GM18868 (cell line): Measurements from ENCODE around the gene BRI3.
"Not testable (repeated sequence)": the region's sequence is repeated elsewhere in the genome, so short reads cannot be mapped to it uniquely, and the experiment has no call there.

Experiments
- ATAC-seq: cut with Tn5 transposase; IDR thresholded peaks from one replicate; pipeline ENCODE4 v1.9.1; 2021; ENCODE audit warnings: mild to moderate bottlenecking, moderate library complexity; ENCODE audit not compliant: unreplicated experiment

BRI3 gene

GRCh38 chr7:98309566-98309965, 28.1 kb downstream of the BRI3 start:
- ATAC-seq, result no peak

- ATAC-seq, result no peak
Measured at GRCh38 chr7:98312201-98312600, 30.7 kb downstream of the BRI3 start.

GRCh38 chr7:98314469-98314868, 33.0 kb downstream of the BRI3 start:
- ATAC-seq, result peak; percentile 58

- ATAC-seq, result peak; percentile 82
Measured at GRCh38 chr7:98315318-98315993, 34.0 kb downstream of the BRI3 start.

DNA sequence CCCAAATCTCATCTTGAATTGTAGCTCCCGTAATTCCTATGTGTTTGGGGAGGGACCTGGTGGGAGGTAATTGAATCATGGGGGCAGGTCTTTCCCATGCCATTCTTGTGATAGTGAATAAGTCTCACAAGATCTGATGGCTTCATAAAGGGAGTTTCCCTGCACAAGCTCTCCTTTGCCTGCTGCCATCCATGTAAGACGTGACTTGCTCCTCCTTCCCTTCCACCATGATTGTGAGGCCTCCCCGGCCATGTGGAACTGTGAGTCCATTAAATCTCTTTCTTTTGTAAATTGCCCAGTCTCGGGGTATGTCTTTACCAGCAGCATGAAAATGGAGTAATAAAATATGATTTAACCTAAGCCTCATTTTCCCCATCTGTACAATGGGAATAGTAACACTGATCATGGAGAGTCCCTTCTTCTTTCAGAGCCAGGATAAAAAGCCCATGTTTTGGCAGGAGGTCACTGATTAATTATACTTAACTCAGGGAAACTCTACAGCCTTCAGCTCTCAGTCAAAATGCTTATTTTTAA, 34.6 kb downstream of the BRI3 start:
- ATAC-seq, result not testable (repeated sequence)

DNA sequence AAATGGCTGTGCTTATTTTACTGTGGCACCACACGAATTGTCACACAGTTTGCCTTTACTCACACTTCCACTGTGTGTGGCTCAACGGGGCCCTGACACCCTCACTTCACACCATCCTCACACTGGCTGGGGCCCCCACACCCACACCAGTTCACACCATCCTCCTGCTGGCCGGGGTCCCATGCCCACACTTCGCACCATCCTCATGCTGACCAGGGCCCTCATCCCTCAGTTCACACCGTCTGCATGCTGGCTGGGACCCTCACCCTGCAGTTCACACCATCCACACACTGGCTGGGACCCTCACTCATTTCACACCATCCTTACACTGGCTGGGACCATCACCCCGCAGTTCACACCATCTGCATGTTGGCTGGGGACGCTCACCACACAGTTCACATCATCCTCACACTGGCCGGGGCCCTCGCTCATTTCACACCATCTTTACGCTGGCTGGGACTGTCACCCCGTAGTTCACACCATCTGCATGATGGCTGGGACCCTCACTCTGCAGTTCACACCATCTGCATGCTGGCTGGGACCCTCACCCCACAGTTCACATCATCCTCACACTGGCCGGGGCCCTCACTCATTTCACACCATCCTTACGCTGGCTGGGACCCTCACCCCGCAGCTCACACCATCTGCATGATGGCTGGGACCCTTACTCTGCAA, 36.0 kb downstream of the BRI3 start:
- no peak for ATAC-seq

GRCh38 chr7:98319176-98319575, 37.7 kb downstream of the BRI3 start:
- no peak for ATAC-seq

DNA sequence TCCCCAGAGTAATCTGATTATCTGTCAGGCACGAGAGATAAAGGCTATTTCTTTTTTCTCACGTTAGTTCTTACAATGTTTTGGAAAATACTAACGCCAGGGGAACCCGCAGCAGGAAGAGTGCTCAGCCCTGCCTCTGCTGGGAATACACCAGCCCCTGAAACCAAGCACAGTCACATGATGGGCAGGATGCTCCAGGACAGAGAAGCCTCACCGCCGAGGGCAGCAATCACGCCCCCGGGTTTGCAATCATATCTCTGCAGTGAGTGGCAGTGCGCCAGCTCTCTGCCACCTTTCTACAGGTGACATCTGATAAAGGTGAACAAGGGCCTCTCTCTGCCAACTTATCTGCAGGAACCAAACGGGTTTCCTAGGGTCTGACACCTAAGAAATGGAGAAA, 39.8 kb downstream of the BRI3 start:
- no peak for ATAC-seq

GRCh38 chr7:98322331-98323270, 41.1 kb downstream of the BRI3 start:
- ATAC-seq, result no peak

GRCh38 chr7:98323597-98324322, 42.3 kb downstream of the BRI3 start:
- no peak for ATAC-seq

GRCh38 chr7:98324782-98325181, 43.3 kb downstream of the BRI3 start:
- no peak for ATAC-seq

GRCh38 chr7:98329100-98329790, 47.8 kb downstream of the BRI3 start:
- ATAC-seq, result no peak

- no peak for ATAC-seq
Measured at GRCh38 chr7:98329791-98330373, 48.4 kb downstream of the BRI3 start.

DNA sequence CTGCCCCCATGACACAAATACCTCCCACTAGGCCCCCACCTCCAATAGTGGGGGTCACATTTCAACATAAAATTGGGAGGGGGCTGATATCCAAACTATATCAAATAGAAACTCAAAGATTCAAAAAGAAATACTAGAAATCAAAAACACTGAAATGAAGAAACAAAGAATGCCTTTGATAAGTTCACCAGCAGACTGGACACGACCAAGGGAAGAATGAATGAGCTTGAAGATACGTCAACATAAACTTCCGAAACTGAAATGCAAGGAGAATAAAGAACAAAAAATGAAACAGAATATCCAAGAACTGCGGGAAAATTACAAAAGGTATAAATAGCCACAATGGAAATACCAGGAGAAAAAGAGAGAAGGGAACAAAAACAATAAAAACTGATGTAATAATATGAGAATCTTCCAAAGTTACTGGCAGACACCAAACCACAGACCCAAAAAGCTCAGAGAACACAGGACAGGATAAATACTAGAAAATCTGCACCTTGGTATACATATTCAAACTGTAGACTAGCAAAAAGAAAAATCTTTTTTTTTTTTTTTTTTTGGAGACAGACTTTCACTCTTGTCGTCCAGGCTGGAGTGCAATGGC, 49.5 kb downstream of the BRI3 start:
- no peak for ATAC-seq

- ATAC-seq, result no peak
Measured at GRCh38 chr7:98334081-98334480, 52.6 kb downstream of the BRI3 start.

DNA sequence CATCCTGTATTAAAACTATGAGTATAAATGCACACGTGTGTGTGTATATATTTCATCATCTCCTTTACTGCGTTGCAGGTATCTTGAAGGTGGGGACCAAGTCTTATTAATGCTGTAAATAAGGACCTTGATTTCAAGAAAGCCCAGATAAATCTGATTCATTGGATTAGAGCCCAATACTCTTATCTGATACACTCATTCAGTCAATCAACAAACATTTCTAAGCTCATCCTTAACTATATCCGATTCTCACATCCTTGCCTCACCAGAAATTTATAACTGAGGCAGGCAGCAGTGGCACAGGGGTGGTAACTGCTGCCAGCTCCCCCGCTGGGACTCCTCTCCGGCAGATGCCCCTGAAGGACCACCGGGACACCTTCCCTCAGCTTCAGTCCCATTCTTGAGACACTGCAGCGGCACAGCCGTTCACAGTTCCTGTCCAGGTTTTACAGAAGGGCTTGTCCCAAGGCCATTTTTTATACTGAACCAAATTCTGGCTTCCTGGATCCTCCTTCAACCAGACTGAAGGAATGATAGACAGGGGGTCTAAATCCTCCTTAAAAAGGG, 54.0 kb downstream of the BRI3 start:
- no peak for ATAC-seq

- ATAC-seq, result no peak
Measured at GRCh38 chr7:98338441-98338840, 57.0 kb downstream of the BRI3 start.

DNA sequence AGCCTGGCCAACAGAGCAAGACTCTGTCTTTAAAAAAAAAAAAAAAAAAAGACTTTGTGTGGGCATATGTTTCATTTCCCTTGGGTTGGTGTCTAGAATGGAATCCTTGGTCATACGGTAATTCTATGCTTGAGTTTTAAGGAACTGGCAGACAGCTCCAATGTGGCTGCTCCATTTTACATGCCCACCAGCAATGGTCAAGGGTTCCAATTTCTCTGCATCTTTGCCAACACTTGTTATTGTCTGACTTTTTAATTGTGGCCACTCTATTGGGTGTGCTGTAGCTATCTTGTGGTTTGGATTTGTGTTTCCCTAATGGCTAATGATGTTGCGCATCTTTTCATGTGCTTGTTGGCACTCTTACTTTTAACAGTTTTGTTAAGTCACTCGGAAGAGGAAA, 57.6 kb downstream of the BRI3 start:
- no peak for ATAC-seq

DNA sequence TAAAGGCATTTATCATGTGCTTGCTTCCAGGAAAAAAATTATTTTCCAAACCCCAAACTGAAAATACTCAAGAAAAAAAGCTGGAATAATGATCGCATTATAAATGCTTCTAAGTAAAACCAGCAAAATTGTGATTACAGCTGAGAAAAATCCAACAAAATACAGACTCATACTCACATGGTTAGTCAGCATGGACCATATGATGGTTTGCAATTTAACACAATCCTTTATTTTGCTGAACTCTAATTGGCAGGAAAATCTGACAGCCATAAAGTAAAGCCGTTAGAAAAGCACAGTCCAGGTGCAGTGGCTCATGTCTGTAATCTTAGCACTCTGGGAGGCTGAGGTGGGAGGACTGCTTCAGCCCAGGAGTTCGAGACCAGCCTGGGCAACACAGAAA, 59.6 kb downstream of the BRI3 start:
- ATAC-seq, result no peak
